ENCODE data around the gene CCL14. TPM values are rescaled to one million over a fixed set of nuclear protein-coding genes. Genes with fewer than 3 reads are reported as not detected.
"Not testable (repeated sequence)": the region's sequence is repeated elsewhere in the genome, so short reads cannot be mapped to it uniquely, and the experiment has no call there.

CCL14 gene
- not detected in 2 replicates for total RNA-seq

DNA sequence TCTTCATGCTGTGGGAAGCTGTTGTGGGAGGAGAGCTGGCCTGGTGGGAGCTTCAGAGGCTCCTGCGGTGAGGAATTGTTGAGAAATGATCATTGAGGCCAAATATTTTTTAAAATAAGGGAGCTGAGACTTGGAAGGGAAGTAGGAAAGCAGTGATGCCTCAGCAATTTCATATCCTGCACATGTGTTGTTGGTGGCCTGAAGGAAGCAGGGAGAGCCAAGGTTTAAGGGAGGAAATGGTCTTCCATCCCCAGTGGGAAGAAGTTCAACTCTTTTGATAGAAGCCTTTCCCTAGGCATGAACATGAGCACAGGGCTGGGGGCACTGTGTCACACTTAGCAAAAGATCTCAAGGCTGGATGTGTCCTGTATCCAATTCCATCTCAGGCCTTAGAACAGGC lies at the start of gene CCL14:
TSS of gene CCL14 (minus strand) at position 87 of the 400 bp plus-strand sequence. CDS start at position 7, 80 bp downstream.
- no peak for DNase-seq (ENCODE audit: low read depth)

DNA sequence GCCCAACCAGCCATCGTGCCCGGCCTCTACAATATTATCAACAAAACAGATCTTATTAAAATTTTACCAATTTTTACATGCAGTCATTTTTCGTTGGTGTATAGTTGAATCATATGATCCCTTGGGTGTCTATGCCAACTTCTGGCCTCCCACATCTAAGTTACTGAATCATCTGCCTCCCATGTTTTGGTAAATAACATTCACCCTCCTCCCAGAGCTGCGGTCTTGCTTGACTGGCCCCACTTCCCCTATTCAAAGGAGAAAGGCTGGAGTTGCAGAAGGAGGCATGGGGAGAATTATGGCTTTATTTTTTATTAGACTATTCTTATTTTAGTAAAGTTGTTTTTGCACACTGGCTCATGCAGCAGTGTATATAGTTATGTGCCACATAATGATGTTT lies 49.7 kb upstream of the CCL14 start:
- no peak for DNase-seq (ENCODE audit: low read depth)

- no peak for DNase-seq (ENCODE audit: low read depth)
These were observed 47.6 kb upstream of the CCL14 start for GRCh38 chr17:36034127-36034526.

DNA sequence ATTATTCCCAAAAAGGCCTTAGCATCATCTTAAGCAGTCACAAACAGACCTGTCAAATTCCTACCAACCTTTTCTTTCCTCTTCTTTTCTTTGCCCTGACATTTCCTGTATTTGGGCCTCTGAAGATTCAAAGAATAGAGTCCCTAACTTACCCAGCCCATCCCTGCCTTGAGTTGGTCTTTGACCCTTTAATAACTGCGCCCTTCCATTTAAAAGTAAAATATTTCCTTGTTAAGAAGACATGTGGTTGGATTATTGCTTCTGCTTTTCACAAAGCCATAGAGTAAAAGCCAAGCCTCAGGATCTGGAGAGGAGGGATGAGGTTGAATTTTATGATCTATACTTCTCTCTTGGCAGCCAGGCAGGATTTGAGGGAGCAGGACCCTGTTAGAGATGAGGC lies 44.4 kb upstream of the CCL14 start:
- no peak for DNase-seq (ENCODE audit: low read depth)

DNA sequence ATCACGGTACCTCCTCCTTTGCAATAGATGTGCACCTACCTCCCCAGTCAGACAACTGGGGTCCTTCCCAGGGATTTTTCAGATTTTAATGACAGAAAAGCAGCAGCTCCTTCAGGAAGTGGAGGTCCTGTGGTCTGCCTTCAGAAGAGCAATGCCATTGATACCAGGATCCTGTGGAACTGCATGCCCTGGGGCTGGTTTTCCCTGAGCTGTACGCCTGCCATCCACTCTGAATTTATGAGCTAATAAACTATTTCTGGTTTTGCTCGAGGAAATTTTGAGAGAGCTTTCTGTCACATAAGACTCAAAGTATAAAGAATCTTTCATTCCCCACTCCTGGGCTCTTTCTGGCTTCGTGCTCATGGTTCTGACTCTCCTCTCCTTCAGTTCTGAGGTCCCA lies 41.2 kb upstream of the CCL14 start:
- no peak for DNase-seq (ENCODE audit: low read depth)

- DNase-seq (ENCODE audit: low read depth): no peak
These were observed 37.8 kb upstream of the CCL14 start for GRCh38 chr17:36024106-36024869.

- no peak for DNase-seq (ENCODE audit: low read depth)
These were observed 32.9 kb upstream of the CCL14 start for GRCh38 chr17:36019423-36019822.

DNA sequence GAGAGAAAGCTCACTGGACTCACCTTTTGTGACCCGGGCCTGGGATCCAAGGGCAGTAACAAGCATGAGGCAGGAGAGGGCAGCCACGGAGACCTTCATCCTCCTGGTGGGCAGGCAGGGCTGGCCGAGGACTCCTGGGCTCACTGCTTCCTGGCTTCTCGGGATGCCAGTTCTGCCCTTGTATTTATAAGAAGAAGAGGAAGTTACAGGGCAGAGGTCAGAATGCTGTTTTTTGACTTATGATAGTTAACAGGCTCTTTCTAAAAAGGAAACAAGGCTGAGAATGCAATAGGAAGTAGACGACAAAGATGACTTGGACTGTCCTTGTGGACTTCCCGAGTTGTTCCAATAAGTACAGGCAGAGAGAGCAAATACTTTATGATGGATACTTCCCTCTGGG lies 31.3 kb upstream of the CCL14 start, which contains the start of gene CCL23:
TSS of gene CCL23 (minus strand) at position 174 of the 400 bp plus-strand sequence. CDS start at position 99, 75 bp downstream.
- no peak for DNase-seq (ENCODE audit: low read depth)

GRCh38 chr17:36016555-36016954 lies 30.0 kb upstream of the CCL14 start:
- no peak for DNase-seq (ENCODE audit: low read depth)

- not testable (repeated sequence) for DNase-seq (ENCODE audit: low read depth)
These were observed 29.4 kb upstream of the CCL14 start for GRCh38 chr17:36015895-36016294.

- no peak for DNase-seq (ENCODE audit: low read depth)
These were observed 28.4 kb upstream of the CCL14 start for GRCh38 chr17:36014946-36015345.

- DNase-seq (ENCODE audit: low read depth): no peak
These were observed 24.7 kb upstream of the CCL14 start for GRCh38 chr17:36011201-36011600.

- DNase-seq (ENCODE audit: low read depth): no peak
These were observed 22.6 kb upstream of the CCL14 start for GRCh38 chr17:36008998-36009665.

GRCh38 chr17:36004594-36005108 lies 18.1 kb upstream of the CCL14 start:
- no peak for DNase-seq (ENCODE audit: low read depth)

DNA sequence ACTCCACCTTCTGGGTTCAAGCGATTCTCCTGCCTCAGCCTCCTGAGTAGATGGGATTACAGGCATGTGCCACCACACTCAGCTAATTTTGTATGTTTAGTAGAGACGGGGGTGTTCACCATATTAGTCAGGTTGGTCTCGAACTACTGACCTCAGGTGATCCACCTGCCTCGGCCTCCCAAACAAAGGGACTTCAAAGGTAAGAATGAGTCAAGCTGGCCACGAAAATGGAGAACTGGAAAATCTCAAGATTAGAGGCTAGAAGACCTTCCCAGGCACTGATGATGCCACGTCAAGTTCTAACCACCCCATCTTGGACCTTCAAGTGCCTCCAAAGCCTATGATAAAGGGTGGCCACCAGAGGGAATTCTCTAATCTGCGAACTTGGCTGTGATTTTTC lies 16.1 kb upstream of the CCL14 start:
- no peak for DNase-seq (ENCODE audit: low read depth)

GRCh38 chr17:36001862-36002603 lies 15.5 kb upstream of the CCL14 start:
- peak; percentile 44 for DNase-seq (ENCODE audit: low read depth)

GRCh38 chr17:36001110-36001771 lies 14.7 kb upstream of the CCL14 start, which contains the start of gene CCL15:
Gene CCL15, minus strand, starts transcription at chr17:36001553. Its CDS starts 61 bp downstream, at chr17:36001492.
- DNase-seq (ENCODE audit: low read depth): no peak

DNA sequence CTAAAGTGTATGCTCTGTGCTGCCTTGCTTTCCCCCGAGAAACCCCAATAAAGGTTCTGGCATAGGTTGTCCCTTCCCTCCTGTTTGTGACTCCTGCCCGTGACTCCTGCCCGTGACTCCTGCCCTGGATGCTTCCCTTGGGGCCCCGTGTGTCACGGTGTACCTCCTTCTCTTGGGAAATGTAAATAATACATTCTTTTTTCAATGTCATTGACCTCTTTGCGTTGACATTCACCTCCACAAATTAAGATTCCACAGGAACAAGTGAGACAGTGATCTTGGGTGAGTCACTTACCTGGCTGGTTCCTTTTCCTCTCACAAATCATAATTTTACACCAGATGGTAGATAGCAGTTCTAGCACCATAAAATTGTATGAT lies 14.2 kb upstream of the CCL14 start:
- DNase-seq (ENCODE audit: low read depth): no peak

GRCh38 chr17:35998756-35999155 lies 12.2 kb upstream of the CCL14 start:
- no peak for DNase-seq (ENCODE audit: low read depth)

GRCh38 chr17:35998018-35998545 lies 11.6 kb upstream of the CCL14 start:
- DNase-seq (ENCODE audit: low read depth): no peak

DNA sequence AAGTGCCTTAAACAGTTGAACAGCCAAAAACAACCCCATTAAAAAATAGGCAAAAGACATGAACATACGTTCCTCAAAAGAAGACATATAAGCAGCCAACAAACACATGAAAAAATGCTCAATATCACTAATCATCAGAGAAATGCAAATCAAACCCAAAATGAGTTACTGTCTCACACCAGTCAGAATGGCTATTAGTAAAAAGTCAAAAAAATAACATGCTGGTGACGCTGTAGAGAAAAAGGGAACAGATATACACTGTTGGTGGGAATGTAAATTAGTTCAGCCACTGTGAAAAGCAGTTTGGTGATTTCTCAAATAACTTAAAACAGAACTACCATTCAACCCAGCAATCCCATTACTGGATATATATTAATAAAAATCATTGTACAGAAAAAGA lies 8.8 kb upstream of the CCL14 start:
- DNase-seq (ENCODE audit: low read depth): not testable (repeated sequence)
